Measurements from ENCODE around the gene AGAP2. TPM values are rescaled to one million over a fixed set of nuclear protein-coding genes. Genes with fewer than 3 reads are reported as not detected.
"Not testable (repeated sequence)": the region's sequence is repeated elsewhere in the genome, so short reads cannot be mapped to it uniquely, and the experiment has no call there.

Gene AGAP2
- total RNA-seq, 4 donors from 2014 or later: 0.29 to 6.3 (median 2.6) TPM

DNA sequence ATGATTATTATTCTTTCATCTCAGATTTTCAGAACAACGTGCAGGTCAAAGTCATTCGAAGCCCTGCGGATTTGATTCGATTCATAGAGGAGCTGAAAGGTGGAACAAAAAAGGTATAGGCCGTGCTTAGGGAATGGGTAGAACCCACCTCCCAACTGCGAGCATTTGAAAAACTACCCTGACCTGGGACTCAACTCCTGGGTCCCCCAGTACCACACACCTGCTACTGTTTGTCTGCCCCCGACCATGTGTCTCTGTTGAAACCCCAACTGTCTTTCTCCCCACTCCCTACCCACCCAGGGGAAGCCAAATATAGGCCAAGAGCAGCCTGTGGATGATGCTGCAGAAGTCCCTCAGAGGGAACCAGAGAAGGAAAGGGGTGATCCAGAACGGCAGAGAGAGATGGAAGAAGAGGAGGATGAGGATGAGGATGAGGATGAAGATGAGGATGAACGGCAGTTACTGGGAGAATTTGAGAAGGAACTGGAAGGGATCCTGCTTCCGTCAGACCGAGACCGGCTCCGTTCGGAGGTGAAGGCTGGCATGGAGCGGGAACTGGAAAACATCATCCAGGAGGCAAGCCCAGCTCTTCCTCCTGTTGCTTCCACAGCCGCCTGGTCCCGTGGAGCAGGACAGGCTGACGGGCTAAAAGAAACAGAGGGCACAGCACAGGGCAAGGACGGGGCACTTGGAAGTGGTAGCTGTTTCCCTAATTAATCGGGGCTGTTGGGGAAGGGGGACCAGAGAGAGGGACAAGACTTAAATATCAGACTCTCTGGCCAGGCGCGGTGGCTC lies 20.5 kb downstream of the AGAP2 start:
- Histone ChIP-seq H3K9me3 (no peaks in the 10 kb centered on the region), H3K4me3 (no peak overlapping the region), H3K36me3 (no peaks in the 10 kb centered on the region), H3K27ac (no peak overlapping the region), H3K4me1 (no peaks in the 10 kb centered on the region), H3K27me3 (no peaks in the 10 kb centered on the region)
- intact Hi-C loops (cut with DNase I; ENCODE audit: low total_unique reads): no loop called here
- no peak for DNase-seq
- TF ChIP-seq POLR2A (IDR thresholded peaks at IDR 0.05): no peak
- TF ChIP-seq, protein P1, sequence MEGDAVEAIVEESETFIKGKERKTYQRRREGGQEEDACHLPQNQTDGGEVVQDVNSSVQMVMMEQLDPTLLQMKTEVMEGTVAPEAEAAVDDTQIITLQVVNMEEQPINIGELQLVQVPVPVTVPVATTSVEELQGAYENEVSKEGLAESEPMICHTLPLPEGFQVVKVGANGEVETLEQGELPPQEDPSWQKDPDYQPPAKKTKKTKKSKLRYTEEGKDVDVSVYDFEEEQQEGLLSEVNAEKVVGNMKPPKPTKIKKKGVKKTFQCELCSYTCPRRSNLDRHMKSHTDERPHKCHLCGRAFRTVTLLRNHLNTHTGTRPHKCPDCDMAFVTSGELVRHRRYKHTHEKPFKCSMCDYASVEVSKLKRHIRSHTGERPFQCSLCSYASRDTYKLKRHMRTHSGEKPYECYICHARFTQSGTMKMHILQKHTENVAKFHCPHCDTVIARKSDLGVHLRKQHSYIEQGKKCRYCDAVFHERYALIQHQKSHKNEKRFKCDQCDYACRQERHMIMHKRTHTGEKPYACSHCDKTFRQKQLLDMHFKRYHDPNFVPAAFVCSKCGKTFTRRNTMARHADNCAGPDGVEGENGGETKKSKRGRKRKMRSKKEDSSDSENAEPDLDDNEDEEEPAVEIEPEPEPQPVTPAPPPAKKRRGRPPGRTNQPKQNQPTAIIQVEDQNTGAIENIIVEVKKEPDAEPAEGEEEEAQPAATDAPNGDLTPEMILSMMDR (IDR thresholded peaks at IDR 0.05): no peak

DNA sequence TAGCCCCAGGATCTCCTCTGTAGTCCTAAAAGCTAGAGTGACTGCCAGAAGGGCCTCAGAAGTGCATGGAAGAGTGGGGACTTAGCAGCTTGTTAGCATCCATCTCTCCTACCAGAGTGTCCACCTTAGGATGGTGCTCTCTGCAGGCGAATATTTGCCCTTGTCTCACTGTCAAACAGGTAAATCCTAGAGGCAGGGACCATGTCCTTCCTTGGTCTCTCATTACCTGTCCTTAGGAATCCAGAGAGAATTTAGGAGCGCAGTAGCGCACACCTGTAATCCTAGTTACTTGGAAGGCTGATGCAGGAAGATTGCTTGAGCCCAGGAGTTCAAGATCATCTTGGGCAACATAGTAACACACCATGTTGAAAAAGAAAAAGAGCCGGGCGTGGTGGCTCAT lies 21.4 kb downstream of the AGAP2 start:
- no peak for DNase-seq
- Histone ChIP-seq H3K27me3 (no peaks in the 10 kb centered on the region), H3K4me1 (no peaks in the 10 kb centered on the region), H3K27ac (no peak overlapping the region), H3K4me3 (no peak overlapping the region), H3K36me3 (no peaks in the 10 kb centered on the region), H3K9me3 (no peaks in the 10 kb centered on the region)
- TF ChIP-seq, protein P1 (IDR thresholded peaks at IDR 0.05): no peak
- no peak for TF ChIP-seq POLR2A (IDR thresholded peaks at IDR 0.05)
- intact Hi-C loops (cut with DNase I; ENCODE audit: low total_unique reads): no loop called here

DNA sequence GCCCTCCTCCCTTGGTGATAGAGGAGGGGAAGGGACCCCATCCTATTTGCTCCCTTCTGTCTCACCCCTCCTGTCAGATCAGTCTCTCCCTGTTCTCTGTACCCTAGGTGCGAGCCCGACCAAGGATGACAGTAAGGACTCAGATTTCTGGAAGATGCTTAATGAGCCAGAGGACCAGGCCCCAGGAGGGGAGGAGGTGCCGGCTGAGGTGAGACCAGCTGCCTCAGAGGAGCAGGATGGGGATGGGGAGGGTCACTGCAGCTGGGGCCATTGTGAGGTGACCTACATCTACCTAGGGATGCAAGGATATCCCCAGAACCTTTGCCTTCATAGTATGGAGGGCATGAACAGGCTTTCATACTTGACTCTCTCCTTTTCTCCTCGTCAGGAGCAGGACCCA lies 22.2 kb downstream of the AGAP2 start:
- Histone ChIP-seq H3K36me3 (no peaks in the 10 kb centered on the region), H3K27me3 (no peaks in the 10 kb centered on the region), H3K27ac (no peak overlapping the region), H3K4me1 (no peaks in the 10 kb centered on the region), H3K9me3 (no peaks in the 10 kb centered on the region), H3K4me3 (no peak overlapping the region)
- no peak for DNase-seq
- TF ChIP-seq POLR2A (IDR thresholded peaks at IDR 0.05): no peak
- TF ChIP-seq, protein P1 (IDR thresholded peaks at IDR 0.05): no peak
- intact Hi-C loops (cut with DNase I; ENCODE audit: low total_unique reads): no loop called here

DNA sequence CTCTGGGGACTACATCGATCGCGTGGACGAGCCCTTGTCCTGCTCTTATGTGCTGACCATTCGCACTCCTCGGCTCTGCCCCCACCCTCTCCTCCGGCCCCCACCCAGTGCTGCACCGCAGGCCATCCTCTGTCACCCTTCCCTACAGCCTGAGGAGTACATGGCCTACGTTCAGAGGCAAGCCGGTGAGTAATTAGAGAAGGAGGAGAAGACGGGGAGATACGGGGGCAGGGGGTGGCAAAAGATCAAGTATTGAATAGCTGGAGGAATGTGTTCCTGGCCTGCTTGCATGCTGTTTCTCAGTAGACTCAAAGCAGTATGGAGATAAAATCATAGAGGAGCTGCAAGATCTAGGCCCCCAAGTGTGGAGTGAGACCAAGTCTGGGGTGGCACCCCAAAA lies 22.8 kb downstream of the AGAP2 start:
- Histone ChIP-seq H3K36me3 (no peaks in the 10 kb centered on the region), H3K4me3 (no peak overlapping the region), H3K27me3 (no peaks in the 10 kb centered on the region), H3K4me1 (no peaks in the 10 kb centered on the region), H3K27ac (no peak overlapping the region), H3K9me3 (no peaks in the 10 kb centered on the region)
- TF ChIP-seq POLR2A (IDR thresholded peaks at IDR 0.05): no peak
- TF ChIP-seq, protein P1 (IDR thresholded peaks at IDR 0.05): no peak
- intact Hi-C loops (cut with DNase I; ENCODE audit: low total_unique reads): no loop called here
- no peak for DNase-seq

DNA sequence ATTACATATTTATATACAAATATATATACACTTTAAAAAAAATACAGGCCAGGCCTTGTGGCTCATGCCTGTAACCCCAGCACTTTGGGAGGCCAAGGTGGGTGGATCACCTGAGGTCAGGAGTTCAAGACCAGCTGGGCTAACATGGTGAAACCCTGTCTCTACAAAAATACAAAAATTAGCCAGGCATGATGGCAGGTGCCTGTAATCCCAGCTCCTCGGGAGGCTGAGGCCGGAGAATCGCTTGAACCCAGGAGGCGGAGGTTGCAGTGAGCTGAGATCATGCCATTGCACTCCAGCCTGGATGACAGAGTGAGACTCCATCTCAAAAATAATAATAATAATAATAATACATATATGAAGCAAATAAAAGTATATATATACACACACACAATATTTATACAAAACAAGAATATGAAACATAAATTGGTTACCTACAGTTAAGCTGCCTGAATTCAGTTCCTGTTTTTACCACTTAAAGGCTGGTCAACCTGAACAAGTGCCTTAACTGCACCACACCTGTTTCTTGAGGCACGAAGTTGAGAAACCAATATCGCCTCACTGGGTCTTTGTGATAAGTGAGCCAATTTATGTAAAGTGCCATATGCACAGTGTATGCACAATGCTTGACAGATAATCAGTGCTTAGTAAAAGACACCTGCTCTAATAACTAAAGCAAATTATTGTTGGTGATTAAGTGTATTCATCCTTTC lies 23.4 kb downstream of the AGAP2 start:
- H3K36me3 ChIP-seq; H3K27me3 ChIP-seq; intact Hi-C loops (cut with DNase I; ENCODE audit: low total_unique reads); H3K9me3 ChIP-seq; H3K27ac ChIP-seq; DNase-seq; H3K4me3 ChIP-seq; H3K4me1 ChIP-seq: not testable (repeated sequence)
